ENCODE data around the gene SLC22A6.

SLC22A6 gene

DNA sequence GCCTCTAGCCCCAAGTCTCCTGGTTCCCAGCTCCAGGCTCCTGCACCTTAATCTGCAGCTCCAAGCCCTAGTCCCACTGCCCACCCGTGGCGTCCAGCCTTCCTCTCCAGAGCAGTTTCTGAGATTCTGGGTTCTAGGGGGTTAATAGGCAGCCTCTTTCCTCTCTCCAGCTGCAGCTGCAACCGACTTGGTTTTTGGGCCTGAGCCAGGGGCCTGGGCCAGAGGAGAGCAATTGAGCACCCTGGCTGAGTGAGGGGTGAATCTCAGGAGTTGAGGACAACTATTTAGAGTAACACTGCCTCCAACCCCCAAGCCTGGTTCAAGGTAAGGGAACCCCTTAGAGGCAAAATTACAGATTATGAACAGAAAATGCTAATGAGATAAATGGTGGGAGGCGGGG lies 54.6 kb downstream of the SLC22A6 start:
- DNase-seq, result no peak

GRCh38 chr11:62928011-62928410 lies 56.8 kb downstream of the SLC22A6 start:
- no peak for DNase-seq

- DNase-seq, result no peak
Observed at GRCh38 chr11:62926680-62927455, 57.9 kb downstream of the SLC22A6 start.

Measured in CD4-positive, alpha-beta T cell treated with Interleukin-17A for 1 hour (primary cell).